ENCODE results near the gene CTPS2. TPM values are rescaled to one million over a fixed set of nuclear protein-coding genes. Genes with fewer than 3 reads are reported as not detected.

Gene CTPS2
- total RNA-seq, 3 donors from 2014 or later = 12.3 to 26.3 (median 21.0) TPM

DNA sequence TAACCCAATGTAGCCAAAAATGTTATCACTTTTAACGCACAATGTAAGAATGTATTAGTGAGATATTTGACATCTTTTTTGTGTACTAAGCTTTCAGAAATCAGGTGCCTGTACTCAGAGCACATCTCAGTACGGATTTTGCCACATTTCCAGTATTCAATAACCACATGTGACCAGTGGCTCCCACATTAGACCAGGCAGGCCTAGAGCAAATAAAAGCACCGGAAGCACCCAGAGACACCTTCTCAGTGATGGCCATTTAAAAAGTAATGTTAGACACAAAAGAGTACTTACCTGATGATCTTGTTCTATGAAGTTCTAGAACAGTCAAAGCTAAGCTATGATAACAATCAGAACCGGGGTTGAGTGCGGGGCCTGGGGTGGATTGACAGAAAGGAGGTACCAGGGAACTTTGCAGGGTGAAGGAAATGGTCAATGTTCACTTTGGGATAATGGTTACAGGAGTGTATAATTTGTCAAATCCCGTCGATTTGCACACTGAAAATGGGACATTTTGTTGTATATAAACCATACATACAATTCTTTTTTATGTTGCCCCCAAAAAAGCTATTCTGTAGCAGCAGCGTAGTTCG, 1.2 kb downstream of the CTPS2 start:
- no peaks in the 10 kb centered on the region for H3K36me3 ChIP-seq
- H3K27ac ChIP-seq = peak overlapping the region; percentile 83 to 95
- H3K9me3 ChIP-seq = no peaks in the 10 kb centered on the region
- intact Hi-C loops (cut with DNase I; ENCODE audit: low total_unique reads) = no loop called here
- peak overlapping the region; percentile 71 to 88 (median 71) for H3K4me3 ChIP-seq
- no peak for TF ChIP-seq POLR2AphosphoS5 (IDR thresholded peaks at IDR 0.05)
- no peak for DNase-seq (ENCODE audit: low spot score in 2 of 2)
- no peaks in the 10 kb centered on the region for H3K4me1 ChIP-seq
- peaks cover 0 to 23% of the 10 kb centered on the region in 2 donors for H3K27me3 ChIP-seq

DNA sequence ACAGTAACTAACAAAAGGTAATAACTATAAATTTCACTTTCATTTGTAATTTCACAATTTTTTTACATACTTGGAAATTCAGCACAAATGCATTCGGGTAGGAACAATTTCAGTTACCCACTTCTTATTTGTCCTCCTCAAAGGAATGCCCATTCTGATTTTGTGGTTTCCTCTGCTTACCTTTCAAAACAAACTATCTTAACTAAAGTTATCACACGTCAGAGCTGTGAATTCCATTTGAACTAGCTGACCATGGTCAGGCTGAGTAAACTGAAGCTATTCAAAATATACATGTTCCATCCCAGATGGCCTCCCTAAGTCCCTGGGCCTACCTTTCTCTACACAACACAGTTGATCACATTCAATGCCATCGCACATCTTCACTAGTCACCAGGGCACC, 4.5 kb downstream of the CTPS2 start:
- H3K4me3 ChIP-seq = no peak overlapping the region
- intact Hi-C loops (cut with DNase I; ENCODE audit: low total_unique reads) = no loop called here
- H3K4me1 ChIP-seq = no peaks in the 10 kb centered on the region
- H3K9me3 ChIP-seq = no peaks in the 10 kb centered on the region
- H3K36me3 ChIP-seq = no peaks in the 10 kb centered on the region
- TF ChIP-seq POLR2AphosphoS5 (IDR thresholded peaks at IDR 0.05) (no peak), POLR2A (IDR thresholded peaks at IDR 0.05) (no peak)
- TF ChIP-seq, protein P1, sequence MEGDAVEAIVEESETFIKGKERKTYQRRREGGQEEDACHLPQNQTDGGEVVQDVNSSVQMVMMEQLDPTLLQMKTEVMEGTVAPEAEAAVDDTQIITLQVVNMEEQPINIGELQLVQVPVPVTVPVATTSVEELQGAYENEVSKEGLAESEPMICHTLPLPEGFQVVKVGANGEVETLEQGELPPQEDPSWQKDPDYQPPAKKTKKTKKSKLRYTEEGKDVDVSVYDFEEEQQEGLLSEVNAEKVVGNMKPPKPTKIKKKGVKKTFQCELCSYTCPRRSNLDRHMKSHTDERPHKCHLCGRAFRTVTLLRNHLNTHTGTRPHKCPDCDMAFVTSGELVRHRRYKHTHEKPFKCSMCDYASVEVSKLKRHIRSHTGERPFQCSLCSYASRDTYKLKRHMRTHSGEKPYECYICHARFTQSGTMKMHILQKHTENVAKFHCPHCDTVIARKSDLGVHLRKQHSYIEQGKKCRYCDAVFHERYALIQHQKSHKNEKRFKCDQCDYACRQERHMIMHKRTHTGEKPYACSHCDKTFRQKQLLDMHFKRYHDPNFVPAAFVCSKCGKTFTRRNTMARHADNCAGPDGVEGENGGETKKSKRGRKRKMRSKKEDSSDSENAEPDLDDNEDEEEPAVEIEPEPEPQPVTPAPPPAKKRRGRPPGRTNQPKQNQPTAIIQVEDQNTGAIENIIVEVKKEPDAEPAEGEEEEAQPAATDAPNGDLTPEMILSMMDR (IDR thresholded peaks at IDR 0.05) = no peak
- DNase-seq (ENCODE audit: low spot score in 2 of 2) = no peak
- peaks cover 0 to 28% of the 10 kb centered on the region in 2 donors for H3K27me3 ChIP-seq
- no peak overlapping the region for H3K27ac ChIP-seq

GRCh38 chrX:16705370-16705769, 7.1 kb downstream of the CTPS2 start:
- Histone ChIP-seq H3K36me3 (no peaks in the 10 kb centered on the region), H3K9me3 (no peaks in the 10 kb centered on the region), H3K27me3 (peaks cover 0 to 13% of the 10 kb centered on the region in 2 donors), H3K4me1 (no peaks in the 10 kb centered on the region), H3K27ac (no peak overlapping the region), H3K4me3 (no peak overlapping the region)
- DNase-seq (ENCODE audit: low spot score in 2 of 2) = no peak
- intact Hi-C loops (cut with DNase I; ENCODE audit: low total_unique reads) = no loop called here
- TF ChIP-seq, protein P1 (IDR thresholded peaks at IDR 0.05) = no peak
- no peak for TF ChIP-seq POLR2AphosphoS5 (IDR thresholded peaks at IDR 0.05)
- TF ChIP-seq POLR2A (IDR thresholded peaks at IDR 0.05) = no peak

- Histone ChIP-seq H3K27ac (no peak overlapping the region), H3K9me3 (no peaks in the 10 kb centered on the region), H3K4me1 (no peaks in the 10 kb centered on the region), H3K27me3 (peaks cover 0 to 13% of the 10 kb centered on the region in 2 donors), H3K4me3 (no peak overlapping the region), H3K36me3 (no peaks in the 10 kb centered on the region)
- intact Hi-C loops (cut with DNase I; ENCODE audit: low total_unique reads) = no loop called here
- no peak for DNase-seq (ENCODE audit: low spot score in 2 of 2)
- no peak for TF ChIP-seq POLR2A (IDR thresholded peaks at IDR 0.05)
- TF ChIP-seq, protein P1 (IDR thresholded peaks at IDR 0.05) = no peak
- TF ChIP-seq POLR2AphosphoS5 (IDR thresholded peaks at IDR 0.05) = no peak
These were observed 9.5 kb downstream of the CTPS2 start for GRCh38 chrX:16702700-16703599.

GRCh38 chrX:16700734-16701133, 11.7 kb downstream of the CTPS2 start:
- intact Hi-C loops (cut with DNase I; ENCODE audit: low total_unique reads) = no loop called here

More at GRCh38 chrX:16700734-16701133, 11.7 kb downstream of the CTPS2 start:
- no peak for TF ChIP-seq POLR2A (IDR thresholded peaks at IDR 0.05)
- TF ChIP-seq, protein P1 (IDR thresholded peaks at IDR 0.05) = no peak
- no peak for TF ChIP-seq POLR2AphosphoS5 (IDR thresholded peaks at IDR 0.05)
- Histone ChIP-seq H3K27ac (no peak overlapping the region), H3K4me3 (no peak overlapping the region), H3K27me3 (peaks cover 0 to 13% of the 10 kb centered on the region in 2 donors), H3K9me3 (no peaks in the 10 kb centered on the region), H3K36me3 (no peaks in the 10 kb centered on the region), H3K4me1 (no peaks in the 10 kb centered on the region)
- DNase-seq (ENCODE audit: low spot score in 2 of 2) = no peak

Data from breast epithelium (tissue), 4 donors.